ENCODE results near the gene MRPL17. TPM values are rescaled to one million over a fixed set of nuclear protein-coding genes. Genes with fewer than 3 reads are reported as not detected.

Gene MRPL17
- total RNA-seq, 3 donors from 2014 or later = 16.8 to 25.2 (median 18.9) TPM

- Histone ChIP-seq H3K27me3 (no peaks in the 10 kb centered on the region), H3K9me3 (no peaks in the 10 kb centered on the region), H3K36me3 (no peaks in the 10 kb centered on the region), H3K4me1 (no peaks in the 10 kb centered on the region), H3K4me3 (no peak overlapping the region), H3K27ac (no peak overlapping the region)
- no peak for DNase-seq (ENCODE audit: low spot score in 2 of 2)
- no peak for TF ChIP-seq POLR2A (IDR thresholded peaks at IDR 0.05)
- no peak for TF ChIP-seq CTCF (IDR thresholded peaks at IDR 0.05)
- no peak for TF ChIP-seq POLR2AphosphoS5 (IDR thresholded peaks at IDR 0.05)
- intact Hi-C loops (cut with DNase I; ENCODE audit: low total_unique reads) = no loop called here
These were observed 16.6 kb downstream of the MRPL17 start for GRCh38 chr11:6666302-6667183.

- no peak overlapping the region for H3K4me3 ChIP-seq
- H3K27ac ChIP-seq = no peak overlapping the region
- H3K36me3 ChIP-seq = no peaks in the 10 kb centered on the region
- intact Hi-C loops (cut with DNase I; ENCODE audit: low total_unique reads) = no loop called here
- TF ChIP-seq CTCF (IDR thresholded peaks at IDR 0.05) (no peak), POLR2A (IDR thresholded peaks at IDR 0.05) (no peak)
- no peaks in the 10 kb centered on the region for H3K27me3 ChIP-seq
- H3K9me3 ChIP-seq = no peaks in the 10 kb centered on the region
- DNase-seq (ENCODE audit: low spot score in 2 of 2) = no peak
- H3K4me1 ChIP-seq = no peaks in the 10 kb centered on the region
These were observed 18.6 kb downstream of the MRPL17 start for GRCh38 chr11:6664551-6664950.

- Histone ChIP-seq H3K36me3 (no peaks in the 10 kb centered on the region), H3K27ac (no peak overlapping the region), H3K4me3 (no peak overlapping the region), H3K27me3 (no peaks in the 10 kb centered on the region), H3K4me1 (no peaks in the 10 kb centered on the region), H3K9me3 (no peaks in the 10 kb centered on the region)
- intact Hi-C loops (cut with DNase I; ENCODE audit: low total_unique reads) = no loop called here
- no peak for DNase-seq (ENCODE audit: low spot score in 2 of 2)
- TF ChIP-seq POLR2A (IDR thresholded peaks at IDR 0.05) (no peak), POLR2AphosphoS5 (IDR thresholded peaks at IDR 0.05) (no peak), CTCF (IDR thresholded peaks at IDR 0.05) (no peak)
These were observed 19.2 kb downstream of the MRPL17 start for GRCh38 chr11:6663794-6664469.

GRCh38 chr11:6660712-6661111 is 22.4 kb downstream of the MRPL17 start:
- no peak overlapping the region for H3K27ac ChIP-seq
- no peak for TF ChIP-seq POLR2AphosphoS5 (IDR thresholded peaks at IDR 0.05)
- TF ChIP-seq CTCF (IDR thresholded peaks at IDR 0.05) = no peak
- no peak for TF ChIP-seq POLR2A (IDR thresholded peaks at IDR 0.05)
- no peak for DNase-seq (ENCODE audit: low spot score in 2 of 2)
- no peak overlapping the region for H3K4me3 ChIP-seq
- H3K27me3 ChIP-seq = no peaks in the 10 kb centered on the region
- intact Hi-C loops (cut with DNase I; ENCODE audit: low total_unique reads) = no loop called here
- no peaks in the 10 kb centered on the region for H3K4me1 ChIP-seq
- H3K9me3 ChIP-seq = no peaks in the 10 kb centered on the region
- H3K36me3 ChIP-seq = no peaks in the 10 kb centered on the region

GRCh38 chr11:6658647-6659046 is 24.5 kb downstream of the MRPL17 start:
- Histone ChIP-seq H3K27ac (no peak overlapping the region), H3K9me3 (no peaks in the 10 kb centered on the region), H3K27me3 (no peaks in the 10 kb centered on the region), H3K36me3 (no peaks in the 10 kb centered on the region), H3K4me1 (no peaks in the 10 kb centered on the region), H3K4me3 (no peak overlapping the region)
- DNase-seq (ENCODE audit: low spot score in 2 of 2) = no peak
- no peak for TF ChIP-seq CTCF (IDR thresholded peaks at IDR 0.05)
- TF ChIP-seq POLR2AphosphoS5 (IDR thresholded peaks at IDR 0.05) = no peak
- no peak for TF ChIP-seq POLR2A (IDR thresholded peaks at IDR 0.05)
- intact Hi-C loops (cut with DNase I; ENCODE audit: low total_unique reads) = no loop called here

Measured in breast epithelium (tissue), 4 donors.